H9 (cell line): ENCODE data around the gene TENT5C. TPM values are rescaled to one million over a fixed set of nuclear protein-coding genes. Genes with fewer than 3 reads are reported as not detected.

Experiments
- DNase-seq: peaks from one replicate; pipeline ENCODE4 v3.0.0-alpha.2; 2017
- H2AFZ ChIP-seq: one replicate; pipeline ENCODE4 v1.6.1; 2013; ENCODE audit warnings: mild to moderate bottlenecking, low read length, control low read depth, moderate library complexity
- H2AK5ac ChIP-seq: 2 replicates; pipeline ENCODE4 v1.6.1; 2013; ENCODE audit warnings: low read length, control low read depth, mixed read lengths; ENCODE audit not compliant: insufficient read length
- H2BK120ac ChIP-seq: one replicate; pipeline ENCODE4 v1.6.1; 2013; ENCODE audit warnings: low read depth, mild to moderate bottlenecking, low read length, control low read depth, inconsistent platforms; ENCODE audit not compliant: poor library complexity, severe bottlenecking
- H2BK12ac ChIP-seq: 2 replicates; pipeline ENCODE4 v1.6.1; 2013; ENCODE audit warnings: low read length, control low read depth, mixed read lengths, low read depth; ENCODE audit not compliant: insufficient read length
- H2BK15ac ChIP-seq: 2 replicates; pipeline ENCODE4 v1.6.1; 2013; ENCODE audit warnings: low read depth, low read length, control low read depth
- H2BK20ac ChIP-seq: one replicate; pipeline ENCODE4 v1.6.1; 2013; ENCODE audit warnings: low read depth, mild to moderate bottlenecking, low read length, control low read depth, inconsistent platforms; ENCODE audit not compliant: poor library complexity, severe bottlenecking
- H2BK5ac ChIP-seq: 2 replicates; pipeline ENCODE4 v1.6.1; 2013; ENCODE audit warnings: low read length, control low read depth, mixed read lengths; ENCODE audit not compliant: insufficient read length
- H3K14ac ChIP-seq: 2 replicates; pipeline ENCODE4 v1.6.1; 2013; ENCODE audit warnings: low read length, control low read depth; ENCODE audit not compliant: insufficient read depth
- H3K18ac ChIP-seq: 2 replicates; pipeline ENCODE4 v1.6.1; 2013; ENCODE audit warnings: low read depth, mild to moderate bottlenecking, mixed read lengths, low read length, control low read depth; ENCODE audit not compliant: insufficient read length
- H3K23ac ChIP-seq: 2 replicates; pipeline ENCODE4 v1.6.1; 2013; ENCODE audit warnings: low read length, control low read depth, mixed read lengths, low read depth; ENCODE audit not compliant: insufficient read length
- H3K23me2 ChIP-seq: 2 replicates; pipeline ENCODE4 v1.6.1; 2013; ENCODE audit warnings: low read depth, mild to moderate bottlenecking, mixed read lengths, low read length, control low read depth; ENCODE audit not compliant: insufficient read length, poor library complexity, severe bottlenecking
- H3K27ac ChIP-seq: 2 replicates; pipeline ENCODE4 v1.5.1; 2013; ENCODE audit warnings: low read length, control low read depth, mixed read lengths, low read depth; ENCODE audit not compliant: insufficient read length
- H3K27me3 ChIP-seq: 2 replicates; pipeline ENCODE4 v1.6.1; 2013; ENCODE audit warnings: low read length, control low read depth, inconsistent platforms; ENCODE audit not compliant: insufficient read depth
- H3K4ac ChIP-seq: 2 replicates; pipeline ENCODE4 v1.6.1; 2013; ENCODE audit warnings: low read depth, mild to moderate bottlenecking, control low read depth, inconsistent platforms, low read length, moderate library complexity
- H3K4me1 ChIP-seq: 2 replicates; pipeline ENCODE4 v1.6.1; 2013; ENCODE audit warnings: low read length, control low read depth, inconsistent platforms; ENCODE audit not compliant: insufficient read depth
- H3K4me2 ChIP-seq: 2 replicates; pipeline ENCODE4 v1.6.1; 2013; ENCODE audit warnings: low read length, control low read depth, mixed read lengths; ENCODE audit not compliant: insufficient read length, insufficient read depth
- H3K56ac ChIP-seq: 2 replicates; pipeline ENCODE4 v1.6.1; 2013; ENCODE audit warnings: low read depth, mild to moderate bottlenecking, mixed read lengths, low read length, control low read depth; ENCODE audit not compliant: insufficient read length
- H3K79me1 ChIP-seq: 2 replicates; pipeline ENCODE4 v1.6.1; 2013; ENCODE audit warnings: low read depth, mild to moderate bottlenecking, moderate library complexity, low read length, control low read depth, inconsistent platforms; ENCODE audit not compliant: insufficient read depth, poor library complexity, severe bottlenecking
- H3K79me2 ChIP-seq: 2 replicates; pipeline ENCODE4 v1.6.1; 2013; ENCODE audit warnings: low read length, control low read depth, inconsistent platforms; ENCODE audit not compliant: insufficient read depth
- H3K9ac ChIP-seq: 2 replicates; pipeline ENCODE4 v1.6.1; 2013; ENCODE audit warnings: low read length, control low read depth, mixed read lengths; ENCODE audit not compliant: insufficient read length; ENCODE audit errors: extremely low read depth
- H3K9me3 ChIP-seq: one replicate; pipeline ENCODE4 v1.6.1; 2013; ENCODE audit warnings: low read depth, low read length, inconsistent platforms; ENCODE audit not compliant: control insufficient read depth
- H3T11ph ChIP-seq: one replicate; pipeline ENCODE4 v1.6.1; 2013; ENCODE audit warnings: mild to moderate bottlenecking, low read length, control low read depth, inconsistent platforms
- H4K20me1 ChIP-seq: one replicate; pipeline ENCODE4 v1.6.1; 2013; ENCODE audit not compliant: control insufficient read depth, insufficient read length, insufficient read depth
- H4K5ac ChIP-seq: 2 replicates; pipeline ENCODE4 v1.6.1; 2013; ENCODE audit warnings: low read depth, mild to moderate bottlenecking, mixed read lengths, low read length, control low read depth; ENCODE audit not compliant: insufficient read length
- H4K8ac ChIP-seq: replicated peaks from 2 replicates; pipeline ENCODE4 v1.6.1; 2013; ENCODE audit warnings: low read length, control low read depth, mixed read lengths, low read depth; ENCODE audit not compliant: insufficient read length
- H4K91ac ChIP-seq: 2 replicates; pipeline ENCODE4 v1.6.1; 2013; ENCODE audit warnings: low read depth, mild to moderate bottlenecking, moderate library complexity, mixed read lengths, low read length, control low read depth; ENCODE audit not compliant: insufficient read length
- H3K27ac Mint-ChIP-seq, 3 experiments: 2 replicates in 2 of 3; 3 replicates in 1 of 3; pipeline ENCODE4 v1.8.0; 2020 to 2021; ENCODE audit warnings: mixed read lengths in 3 of 3, mild to moderate bottlenecking in 1 of 3, moderate library complexity in 1 of 3
- H3K27me3 Mint-ChIP-seq: 2 replicates; pipeline ENCODE4 v1.8.0; 2021; ENCODE audit warnings: low read depth, mild to moderate bottlenecking, moderate library complexity, mixed read lengths
- H3K36me3 Mint-ChIP-seq, 3 experiments: 2 replicates in 2 of 3; 3 replicates in 1 of 3; pipeline ENCODE4 v1.8.0; 2020 to 2021; ENCODE audit warnings: low read depth in 3 of 3, mixed read lengths in 3 of 3; ENCODE audit not compliant: insufficient read depth in 1 of 3
- H3K4me1 Mint-ChIP-seq, 2 experiments: 2 replicates each; pipeline ENCODE4 v1.8.0; 2020; ENCODE audit warnings: mixed read lengths in 2 of 2
- H3K4me3 Mint-ChIP-seq, 2 experiments: 2 replicates in 1 of 2; 3 replicates in 1 of 2; pipeline ENCODE4 v1.8.0; 2020 to 2021; ENCODE audit warnings: mild to moderate bottlenecking in 2 of 2, mixed read lengths in 2 of 2, moderate library complexity in 1 of 2
- H3K9me3 Mint-ChIP-seq, 2 experiments: 2 replicates in 1 of 2; 3 replicates in 1 of 2; pipeline ENCODE4 v1.8.0; 2020; ENCODE audit warnings: mild to moderate bottlenecking in 2 of 2, mixed read lengths in 2 of 2, moderate library complexity in 1 of 2
- WGBS: extraction: QIAGEN DNeasy Blood & Tissue Kit; methylation state at CpG from one replicate; pipeline ENCODE4 v1.1.7; 2013; ENCODE audit warnings: missing lambda C conversion rate, low lambda C conversion rate, mixed read lengths; ENCODE audit not compliant: insufficient read length; ENCODE audit errors: extremely low coverage; 5-methylcytosine and 5-hydroxymethylcytosine counted together
- total RNA-seq: library from RNA; stranded (reverse); gene quantifications from 2 replicates; pipeline ENCODE4 v1.2.1, GENCODE V29; 2021
- TF ChIP-seq, protein P1 (sequence below): fragments of 200-600 bp; sonication (generic); conservative IDR thresholded peaks from 3 replicates; pipeline ENCODE4 v1.8.0; 2021; ENCODE audit warnings: antibody characterized with exemption, mild to moderate bottlenecking

Gene TENT5C
- total RNA-seq, 1 experiment from 2014 or later: 0.37 TPM

- Histone ChIP-seq H2BK5ac (no peak overlapping the region), H2BK15ac (no peak overlapping the region), H3K23ac (no peak overlapping the region), H3K9ac (no peak overlapping the region), H2AFZ (no peak overlapping the region), H3K27ac (no peak overlapping the region), H3K56ac (no peak overlapping the region), H3T11ph (no peak overlapping the region), H2BK120ac (no peak overlapping the region), H3K27me3 (no peaks in the 10 kb centered on the region), H4K91ac (no peak overlapping the region), H3K79me2 (no peaks in the 10 kb centered on the region), H4K20me1 (no peaks in the 10 kb centered on the region), H3K9me3 (no peaks in the 10 kb centered on the region), H3K4me2 (no peak overlapping the region), H4K5ac (no peak overlapping the region), H3K79me1 (no peaks in the 10 kb centered on the region), H2AK5ac (no peak overlapping the region), H2BK20ac (no peak overlapping the region), H3K4ac (no peak overlapping the region), H4K8ac (no peak overlapping the region), H3K18ac (no peak overlapping the region), H3K4me1 (no peaks in the 10 kb centered on the region), H3K23me2 (no peaks in the 10 kb centered on the region), H3K14ac (no peak overlapping the region; the same call in 1 of the 2 replicates), H2BK12ac (no peak overlapping the region)
- no CpG with 5 or more reads among the region's 13 CpGs for WGBS
- no peak overlapping the region for H3K4me3 Mint-ChIP-seq
- no peaks in the 10 kb centered on the region; the same call in 1 of the 2 replicates for H3K27me3 Mint-ChIP-seq
- no peaks in the 10 kb centered on the region for H3K9me3 Mint-ChIP-seq
- H3K4me1 Mint-ChIP-seq: peaks cover 8 to 9% of the 10 kb centered on the region in 2 experiments
- TF ChIP-seq, protein P1, sequence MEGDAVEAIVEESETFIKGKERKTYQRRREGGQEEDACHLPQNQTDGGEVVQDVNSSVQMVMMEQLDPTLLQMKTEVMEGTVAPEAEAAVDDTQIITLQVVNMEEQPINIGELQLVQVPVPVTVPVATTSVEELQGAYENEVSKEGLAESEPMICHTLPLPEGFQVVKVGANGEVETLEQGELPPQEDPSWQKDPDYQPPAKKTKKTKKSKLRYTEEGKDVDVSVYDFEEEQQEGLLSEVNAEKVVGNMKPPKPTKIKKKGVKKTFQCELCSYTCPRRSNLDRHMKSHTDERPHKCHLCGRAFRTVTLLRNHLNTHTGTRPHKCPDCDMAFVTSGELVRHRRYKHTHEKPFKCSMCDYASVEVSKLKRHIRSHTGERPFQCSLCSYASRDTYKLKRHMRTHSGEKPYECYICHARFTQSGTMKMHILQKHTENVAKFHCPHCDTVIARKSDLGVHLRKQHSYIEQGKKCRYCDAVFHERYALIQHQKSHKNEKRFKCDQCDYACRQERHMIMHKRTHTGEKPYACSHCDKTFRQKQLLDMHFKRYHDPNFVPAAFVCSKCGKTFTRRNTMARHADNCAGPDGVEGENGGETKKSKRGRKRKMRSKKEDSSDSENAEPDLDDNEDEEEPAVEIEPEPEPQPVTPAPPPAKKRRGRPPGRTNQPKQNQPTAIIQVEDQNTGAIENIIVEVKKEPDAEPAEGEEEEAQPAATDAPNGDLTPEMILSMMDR: no peak
- H3K36me3 Mint-ChIP-seq: no peaks in the 10 kb centered on the region
- H3K27ac Mint-ChIP-seq: no peak overlapping the region
- DNase-seq: no peak
Observed at GRCh38 chr1:117586747-117587498, 18.9 kb upstream of the TENT5C start.
